Endothelial cell of umbilical vein (primary cell): ENCODE data around the gene SMIM9. TPM values are rescaled to one million over a fixed set of nuclear protein-coding genes. Genes with fewer than 3 reads are reported as not detected.

Source experiments
- BruUV-seq: library from RNA; stranded (reverse); fragments of 400-500 nt; replicated peaks from 2 replicates; lab custom pipeline; 2021; lab: Mats Ljungman, UMichigan
- CTCF ChIA-PET: fragments of 300-600, 350-600 bp; sonication (Branson Sonifier 250); formaldehyde crosslinking; loops from one replicate; lab custom pipeline; 2021; ENCODE audit warnings: antibody characterized with exemption, inconsistent platforms; lab: Charles Lee
- POLR2A ChIA-PET: fragments of 300-600, 350-600 bp; sonication (Branson Sonifier 250); formaldehyde crosslinking; loops from one replicate; lab custom pipeline; 2021; ENCODE audit warnings: antibody characterized with exemption, inconsistent platforms; lab: Charles Lee
- DNase-seq: peaks from one replicate; pipeline ENCODE4 v3.0.0-alpha.2; 2011; ENCODE audit warnings: low read depth, low spot score
- FAIRE-seq: peaks from 2 replicates; lab custom pipeline; 2011; peaks lifted over from hg19 to GRCh38; lab: Jason Lieb, UNC
- H2AFZ ChIP-seq: 2 replicates; pipeline ENCODE4 v1.6.0; 2012; ENCODE audit warnings: low read depth, low read length, control low read depth, inconsistent platforms
- H3K27ac ChIP-seq: 2 replicates; pipeline ENCODE4 v1.5.1; 2011; ENCODE audit warnings: low read depth, mild to moderate bottlenecking, control low read depth, low read length, moderate library complexity; ENCODE audit not compliant: insufficient read depth
- H3K27me3 ChIP-seq, 2 experiments: 2 replicates each; pipeline versions ENCODE4 v1.6.0 to v1.6.1; 2011; ENCODE audit warnings: low read length in 2 of 2, mixed read lengths in 1 of 2; ENCODE audit not compliant: control insufficient read depth in 2 of 2, insufficient read depth in 2 of 2
- H3K36me3 ChIP-seq, 2 experiments: 2 replicates in 1 of 2; 3 replicates in 1 of 2; pipeline ENCODE4 v1.5.1; 2011; ENCODE audit warnings: low read length in 2 of 2, mild to moderate bottlenecking in 1 of 2, moderate library complexity in 1 of 2; ENCODE audit not compliant: control insufficient read depth in 2 of 2, insufficient read depth in 2 of 2; ENCODE audit errors: extremely low read depth in 1 of 2
- H3K4me1 ChIP-seq: 3 replicates; pipeline ENCODE4 v1.5.1; 2011; ENCODE audit warnings: mild to moderate bottlenecking, low read length; ENCODE audit not compliant: control insufficient read depth, insufficient read depth; ENCODE audit errors: extremely low read depth
- H3K4me2 ChIP-seq: 2 replicates; pipeline ENCODE4 v1.6.1; 2011; ENCODE audit warnings: low read length, control low read depth, mixed read lengths; ENCODE audit not compliant: insufficient read depth
- H3K4me3 ChIP-seq, 3 experiments: fragments of 200-600 bp in 1 of 3; sonication (generic), shearing (Covaris generic) in 1 of 3; replicated peaks in 1 of 3; 2 replicates each; pipeline ENCODE4 v1.5.1; 2011 to 2016; ENCODE audit warnings: control low read depth in 3 of 3, low read length in 3 of 3, mild to moderate bottlenecking in 2 of 3, inconsistent platforms in 1 of 3, low read depth in 1 of 3, moderate library complexity in 1 of 3; ENCODE audit not compliant: insufficient read depth in 1 of 3
- H3K79me2 ChIP-seq: 2 replicates; pipeline ENCODE4 v1.6.0; 2012; ENCODE audit warnings: low read length, inconsistent platforms; ENCODE audit not compliant: control insufficient read depth, insufficient read depth
- H3K9ac ChIP-seq: replicated peaks from 2 replicates; pipeline ENCODE3; 2011; ENCODE audit warnings: low read length, control low read depth; ENCODE audit not compliant: insufficient read depth; ENCODE audit errors: extremely low read depth
- H3K9me1 ChIP-seq: replicated peaks from 3 replicates; pipeline ENCODE4 v1.6.0; 2011; ENCODE audit warnings: mild to moderate bottlenecking, low read length; ENCODE audit not compliant: control insufficient read depth, insufficient read depth; ENCODE audit errors: extremely low read depth
- H3K9me3 ChIP-seq: replicated peaks from 2 replicates; pipeline ENCODE4 v1.5.1; 2012; ENCODE audit warnings: low read length, inconsistent platforms; ENCODE audit not compliant: control insufficient read depth, insufficient read depth
- H4K20me1 ChIP-seq: replicated peaks from 2 replicates; pipeline ENCODE3; 2011; ENCODE audit warnings: mild to moderate bottlenecking, low read length; ENCODE audit not compliant: control insufficient read depth, insufficient read depth; ENCODE audit errors: extremely low read depth
- CTCF ChIP-seq, 2 donors: IDR thresholded peaks; 1 replicate in 1 of 2; 2 replicates in 1 of 2; pipeline ENCODE4 v1.5.1; 2011; ENCODE audit warnings: low read length in 2 of 2, mild to moderate bottlenecking in 2 of 2, moderate library complexity in 2 of 2, control low read depth in 1 of 2, inconsistent platforms in 1 of 2, low read depth in 1 of 2; ENCODE audit not compliant: insufficient read depth in 1 of 2; ENCODE audit errors: extremely low read depth in 1 of 2
- EZH2 ChIP-seq: IDR thresholded peaks from 2 replicates; pipeline ENCODE4 v1.6.1; 2012; ENCODE audit warnings: borderline replicate concordance, low read depth, mild to moderate bottlenecking, moderate library complexity, low read length, inconsistent platforms; ENCODE audit not compliant: severe bottlenecking
- FOS ChIP-seq: IDR thresholded peaks from 2 replicates; pipeline ENCODE4 v1.6.1; 2011; ENCODE audit warnings: mild to moderate bottlenecking, low read length, moderate library complexity, borderline replicate concordance; ENCODE audit not compliant: insufficient read depth
- GATA2 ChIP-seq: IDR thresholded peaks from 2 replicates; pipeline ENCODE4 v1.7.0; 2011; ENCODE audit warnings: low read depth, mild to moderate bottlenecking, moderate library complexity, mixed read lengths, low read length; ENCODE audit not compliant: insufficient read length, insufficient read depth
- JUN ChIP-seq: IDR thresholded peaks from 2 replicates; pipeline ENCODE4 v1.6.1; 2011; ENCODE audit warnings: borderline replicate concordance, low read depth; ENCODE audit not compliant: insufficient read length, insufficient read depth
- MAX ChIP-seq: IDR thresholded peaks from 2 replicates; pipeline ENCODE4 v1.6.1; 2011; ENCODE audit not compliant: insufficient read depth, insufficient read length
- MYC ChIP-seq: IDR thresholded peaks from one replicate; pipeline ENCODE4 v1.6.1; 2011; ENCODE audit warnings: mild to moderate bottlenecking, low read depth, low read length
- POLR2A ChIP-seq: IDR thresholded peaks from 2 replicates; pipeline ENCODE4 v1.6.1; 2012; ENCODE audit warnings: low read depth, mild to moderate bottlenecking, control low read depth, low read length
- POLR2AphosphoS5 ChIP-seq: IDR thresholded peaks from 2 replicates; pipeline ENCODE4 v1.6.1; 2012; ENCODE audit warnings: low read depth, mild to moderate bottlenecking, control low read depth, low read length, moderate library complexity; ENCODE audit not compliant: insufficient read depth
- dilution Hi-C: fragments of 300-500 bp; cut with MboI; formaldehyde crosslinking; loops from one replicate; pipeline ENCODE4 v1.15.0; 2019; ENCODE audit warnings: low sequenced_read_pairs; ENCODE audit not compliant: extremely low pct_ligation_motif_present
- intact Hi-C: fragments of 100-400 bp; cut with micrococcal nuclease; formaldehyde crosslinking; loops from one replicate; pipeline ENCODE4 v1.10.0; 2022
- polyA plus RNA-seq, 4 experiments: library from polyadenylated mRNA; depleted of rRNA in 3 of 4; stranded (reverse) in 3 of 4; unstranded in 1 of 4; fragments of >200 nt; gene quantifications; 2 replicates each; pipeline versions ENCODE4 v1.2.1 to v1.2.3, GENCODE V29; 2011 to 2012; ENCODE audit warnings: missing spikeins in 1 of 4
- total RNA-seq: library from RNA; stranded (reverse); gene quantifications from 2 replicates; pipeline ENCODE4 v1.2.3, GENCODE V29; 2021

SMIM9 gene
- total and polyA plus RNA-seq, 2 donors (not counting 3 experiments of a cell fraction or from before 2014, with no cell fraction given), result not detected

GRCh38 chrX:154804261-154804956 lies 30.1 kb downstream of the SMIM9 start:
- POLR2A ChIA-PET, result no interaction called here
- H3K9ac ChIP-seq, result peak overlapping the region; percentile 53
- no peaks in the 10 kb centered on the region for H3K9me3 ChIP-seq
- H3K27me3 ChIP-seq, result no peaks in the 10 kb centered on the region
- peak overlapping the region; percentile 27 to 50 (median 50) for H3K4me3 ChIP-seq
- no peaks in the 10 kb centered on the region for H3K9me1 ChIP-seq
- FAIRE-seq (peak; percentile 42), DNase-seq (no peak)
- no peaks in the 10 kb centered on the region for H3K36me3 ChIP-seq
- no peaks in the 10 kb centered on the region for H4K20me1 ChIP-seq
- H3K27ac ChIP-seq, result no peak overlapping the region
- peak overlapping the region; percentile 79 for H3K4me2 ChIP-seq
- H3K4me1 ChIP-seq, result peaks cover 35% of the 10 kb centered on the region
- peak overlapping the region; percentile 33 for H2AFZ ChIP-seq
- CTCF ChIA-PET, result interaction anchor here (1.2 to 1.9 kb wide), 3 partner anchors 13 to 56 kb away, joined by 5 to 6 read pairs (median 6); no protein-coding TSS in a partner anchor
- intact Hi-C loops, result loop anchor here (2.0 kb wide), 2 partner anchors 36 to 66 kb away; no protein-coding TSS in a partner anchor
- dilution Hi-C loops, result no loop called here
- no TSS peak for BruUV-seq
- peaks cover 2% of the 10 kb centered on the region for H3K79me2 ChIP-seq
- TF ChIP-seq MAX (no peak), EZH2 (no peak), FOS (no peak), CTCF (IDR thresholded peaks at IDR 0.05; ENCODE audit: extremely low read depth in 1 of 2, insufficient read depth in 1 of 2, low read depth in 1 of 2, low read length in 2 of 2) (no peak), POLR2AphosphoS5 (no peak), JUN (no peak), MYC (no peak), GATA2 (no peak), POLR2A (no peak)
